Measurements from ENCODE around the gene PAPLN.

DNA sequence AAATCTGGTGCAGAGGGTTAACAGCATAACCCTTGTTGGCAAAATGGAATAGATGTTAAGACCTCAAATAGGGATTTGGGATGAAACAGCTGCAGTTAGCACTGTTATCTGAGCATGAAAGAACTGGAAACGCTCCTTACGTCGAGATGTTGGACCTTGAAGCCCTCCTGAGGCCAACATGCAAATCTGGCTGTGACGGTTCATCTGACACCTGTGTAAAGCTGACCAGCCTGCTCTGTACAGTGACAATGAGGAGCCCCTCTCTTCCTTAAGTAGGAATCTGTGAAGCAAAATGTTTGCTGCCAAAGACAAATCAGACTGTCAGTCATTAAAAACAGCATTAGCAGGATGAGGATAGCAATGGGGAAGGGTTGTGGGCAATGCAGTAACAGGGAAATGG lies 36.5 kb downstream of the PAPLN start:
- TF ChIP-seq, protein P1, sequence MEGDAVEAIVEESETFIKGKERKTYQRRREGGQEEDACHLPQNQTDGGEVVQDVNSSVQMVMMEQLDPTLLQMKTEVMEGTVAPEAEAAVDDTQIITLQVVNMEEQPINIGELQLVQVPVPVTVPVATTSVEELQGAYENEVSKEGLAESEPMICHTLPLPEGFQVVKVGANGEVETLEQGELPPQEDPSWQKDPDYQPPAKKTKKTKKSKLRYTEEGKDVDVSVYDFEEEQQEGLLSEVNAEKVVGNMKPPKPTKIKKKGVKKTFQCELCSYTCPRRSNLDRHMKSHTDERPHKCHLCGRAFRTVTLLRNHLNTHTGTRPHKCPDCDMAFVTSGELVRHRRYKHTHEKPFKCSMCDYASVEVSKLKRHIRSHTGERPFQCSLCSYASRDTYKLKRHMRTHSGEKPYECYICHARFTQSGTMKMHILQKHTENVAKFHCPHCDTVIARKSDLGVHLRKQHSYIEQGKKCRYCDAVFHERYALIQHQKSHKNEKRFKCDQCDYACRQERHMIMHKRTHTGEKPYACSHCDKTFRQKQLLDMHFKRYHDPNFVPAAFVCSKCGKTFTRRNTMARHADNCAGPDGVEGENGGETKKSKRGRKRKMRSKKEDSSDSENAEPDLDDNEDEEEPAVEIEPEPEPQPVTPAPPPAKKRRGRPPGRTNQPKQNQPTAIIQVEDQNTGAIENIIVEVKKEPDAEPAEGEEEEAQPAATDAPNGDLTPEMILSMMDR (IDR thresholded peaks at IDR 0.05; ENCODE audit: low read depth, low read length), result no peak
- no peak for TF ChIP-seq EZH2phosphoT487 (IDR thresholded peaks at IDR 0.05; ENCODE audit: low read depth)
